Measurements from ENCODE around the gene ZNF662.

GRCh38 chr3:42877881-42878280, 28.1 kb upstream of the ZNF662 start:
- TF ChIP-seq, protein P1, sequence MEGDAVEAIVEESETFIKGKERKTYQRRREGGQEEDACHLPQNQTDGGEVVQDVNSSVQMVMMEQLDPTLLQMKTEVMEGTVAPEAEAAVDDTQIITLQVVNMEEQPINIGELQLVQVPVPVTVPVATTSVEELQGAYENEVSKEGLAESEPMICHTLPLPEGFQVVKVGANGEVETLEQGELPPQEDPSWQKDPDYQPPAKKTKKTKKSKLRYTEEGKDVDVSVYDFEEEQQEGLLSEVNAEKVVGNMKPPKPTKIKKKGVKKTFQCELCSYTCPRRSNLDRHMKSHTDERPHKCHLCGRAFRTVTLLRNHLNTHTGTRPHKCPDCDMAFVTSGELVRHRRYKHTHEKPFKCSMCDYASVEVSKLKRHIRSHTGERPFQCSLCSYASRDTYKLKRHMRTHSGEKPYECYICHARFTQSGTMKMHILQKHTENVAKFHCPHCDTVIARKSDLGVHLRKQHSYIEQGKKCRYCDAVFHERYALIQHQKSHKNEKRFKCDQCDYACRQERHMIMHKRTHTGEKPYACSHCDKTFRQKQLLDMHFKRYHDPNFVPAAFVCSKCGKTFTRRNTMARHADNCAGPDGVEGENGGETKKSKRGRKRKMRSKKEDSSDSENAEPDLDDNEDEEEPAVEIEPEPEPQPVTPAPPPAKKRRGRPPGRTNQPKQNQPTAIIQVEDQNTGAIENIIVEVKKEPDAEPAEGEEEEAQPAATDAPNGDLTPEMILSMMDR (IDR thresholded peaks at IDR 0.05) = no peak
- no peak for TF ChIP-seq EZH2 (IDR thresholded peaks at IDR 0.05)
- no peak for TF ChIP-seq EZH2phosphoT487 (IDR thresholded peaks at IDR 0.05)
